HEK293 (cell line): ENCODE results near the gene PIGM.

ENCODE experiments used
- CTCF ChIA-PET: fragments of 350-600 bp; formaldehyde crosslinking; extraction: SDS; loops from one replicate; lab custom pipeline; 2021; ENCODE audit warnings: antibody characterized with exemption; lab: Yijun Ruan, JAX
- POLR2A ChIA-PET: fragments of 300-600 bp; formaldehyde crosslinking; extraction: SDS; loops from one replicate; lab custom pipeline; 2020; ENCODE audit warnings: antibody characterized with exemption, inconsistent platforms; lab: Yijun Ruan, JAX
- H3K27ac ChIP-seq: fragments of 200-500 bp; sonication (Bioruptor generic); 2 replicates; pipeline ENCODE4 v1.5.1; 2014; ENCODE audit warnings: low read depth, low read length, control low read depth, inconsistent platforms; ENCODE audit errors: extremely low read depth
- H3K36me3 ChIP-seq, 2 experiments: fragments of 200-500 bp in 1 of 2; sonication (Bioruptor generic) in 1 of 2; 1 replicate in 1 of 2; 2 replicates in 1 of 2; pipeline ENCODE4 v1.5.1; 2014 to 2017; ENCODE audit warnings: inconsistent platforms in 2 of 2, low read length in 2 of 2; ENCODE audit not compliant: control insufficient read depth in 2 of 2, insufficient read depth in 1 of 2
- H3K4me1 ChIP-seq: fragments of 200-500 bp; sonication (Bioruptor generic); 2 replicates; pipeline ENCODE4 v1.5.1; 2014; ENCODE audit warnings: mild to moderate bottlenecking, low read length, inconsistent platforms; ENCODE audit not compliant: control insufficient read depth, insufficient read depth
- H3K4me3 ChIP-seq: 2 replicates; pipeline ENCODE4 v1.5.1; 2011; ENCODE audit warnings: low read depth, mild to moderate bottlenecking, control low read depth, low read length, moderate library complexity
- H3K9me3 ChIP-seq: fragments of 200-500 bp; sonication (Bioruptor generic); 2 replicates; pipeline ENCODE4 v1.5.1; 2014; ENCODE audit warnings: low read depth, low read length, inconsistent platforms; ENCODE audit not compliant: control insufficient read depth, insufficient read depth
- BCL11B ChIP-seq: fragments of 450-650 bp; formaldehyde crosslinking; IDR thresholded peaks from 2 replicates; pipeline ENCODE4 v1.5.1; 2016; ENCODE audit warnings: low read depth, missing biosample characterization, missing genetic modification characterization
- GLIS2 ChIP-seq: fragments of 450-650 bp; formaldehyde crosslinking; IDR thresholded peaks from 2 replicates; pipeline ENCODE4 v1.5.1; 2016; ENCODE audit warnings: missing biosample characterization, missing genetic modification characterization
- IKZF3 ChIP-seq: fragments of 450-650 bp; IDR thresholded peaks from 2 replicates; pipeline ENCODE4 v1.5.0; 2018; ENCODE audit warnings: missing biosample characterization, mild to moderate bottlenecking, missing genetic modification characterization, moderate library complexity
- ZBTB20 ChIP-seq: fragments of 450-650 bp; formaldehyde crosslinking; IDR thresholded peaks from 2 replicates; pipeline ENCODE4 v1.5.1; 2016; ENCODE audit warnings: missing biosample characterization, missing genetic modification characterization
- ZBTB8A ChIP-seq: fragments of 450-650 bp; formaldehyde crosslinking; IDR thresholded peaks from 2 replicates; pipeline ENCODE4 v1.5.1; 2016; ENCODE audit warnings: missing biosample characterization, missing genetic modification characterization
- ZIC2 ChIP-seq: fragments of 450-650 bp; formaldehyde crosslinking; IDR thresholded peaks from 2 replicates; pipeline ENCODE4 v1.5.1; 2016; ENCODE audit warnings: missing biosample characterization, missing genetic modification characterization
- ZNF174 ChIP-seq: fragments of 450-650 bp; formaldehyde crosslinking; IDR thresholded peaks from 2 replicates; pipeline ENCODE4 v1.5.0; 2017; ENCODE audit warnings: missing biosample characterization, mild to moderate bottlenecking, missing genetic modification characterization
- ZNF266 ChIP-seq: fragments of 450-650 bp; formaldehyde crosslinking; IDR thresholded peaks from 2 replicates; pipeline ENCODE4 v1.5.1; 2016; ENCODE audit warnings: missing biosample characterization, missing genetic modification characterization, low read depth
- ZNF548 ChIP-seq: fragments of 450-650 bp; formaldehyde crosslinking; IDR thresholded peaks from 2 replicates; pipeline ENCODE4 v1.5.1; 2016; ENCODE audit warnings: missing biosample characterization, missing genetic modification characterization
- ZNF776 ChIP-seq: fragments of 450-650 bp; formaldehyde crosslinking; IDR thresholded peaks from 2 replicates; pipeline ENCODE4 v1.5.0; 2017; ENCODE audit warnings: missing biosample characterization, missing genetic modification characterization, borderline replicate concordance
- ZNF777 ChIP-seq: fragments of 450-650 bp; formaldehyde crosslinking; IDR thresholded peaks from 2 replicates; pipeline ENCODE4 v1.5.1; 2017; ENCODE audit warnings: missing biosample characterization, missing genetic modification characterization, borderline replicate concordance
- ZNF785 ChIP-seq: fragments of 450-650 bp; formaldehyde crosslinking; IDR thresholded peaks from 2 replicates; pipeline ENCODE4 v1.5.1; 2016; ENCODE audit warnings: missing biosample characterization, missing genetic modification characterization
- TF ChIP-seq, protein P1 (sequence below): fragments of 450-650 bp; formaldehyde crosslinking; IDR thresholded peaks from 2 replicates; pipeline ENCODE4 v1.5.1; 2016; ENCODE audit warnings: missing biosample characterization, missing genetic modification characterization
- TF ChIP-seq, protein P2 (sequence below): fragments of 450-650 bp; formaldehyde crosslinking; IDR thresholded peaks from 2 replicates; pipeline ENCODE4 v1.5.1; 2016; ENCODE audit warnings: missing biosample characterization, missing genetic modification characterization
- TF ChIP-seq, protein P3 (sequence below): fragments of 450-650 bp; formaldehyde crosslinking; IDR thresholded peaks from 2 replicates; pipeline ENCODE4 v1.5.1; 2016; ENCODE audit warnings: missing biosample characterization, missing genetic modification characterization, borderline replicate concordance
- TF ChIP-seq, protein P4 (sequence below): fragments of 450-650 bp; formaldehyde crosslinking; IDR thresholded peaks from 2 replicates; pipeline ENCODE4 v1.5.1; 2016; ENCODE audit warnings: missing biosample characterization, missing genetic modification characterization

Gene PIGM

DNA sequence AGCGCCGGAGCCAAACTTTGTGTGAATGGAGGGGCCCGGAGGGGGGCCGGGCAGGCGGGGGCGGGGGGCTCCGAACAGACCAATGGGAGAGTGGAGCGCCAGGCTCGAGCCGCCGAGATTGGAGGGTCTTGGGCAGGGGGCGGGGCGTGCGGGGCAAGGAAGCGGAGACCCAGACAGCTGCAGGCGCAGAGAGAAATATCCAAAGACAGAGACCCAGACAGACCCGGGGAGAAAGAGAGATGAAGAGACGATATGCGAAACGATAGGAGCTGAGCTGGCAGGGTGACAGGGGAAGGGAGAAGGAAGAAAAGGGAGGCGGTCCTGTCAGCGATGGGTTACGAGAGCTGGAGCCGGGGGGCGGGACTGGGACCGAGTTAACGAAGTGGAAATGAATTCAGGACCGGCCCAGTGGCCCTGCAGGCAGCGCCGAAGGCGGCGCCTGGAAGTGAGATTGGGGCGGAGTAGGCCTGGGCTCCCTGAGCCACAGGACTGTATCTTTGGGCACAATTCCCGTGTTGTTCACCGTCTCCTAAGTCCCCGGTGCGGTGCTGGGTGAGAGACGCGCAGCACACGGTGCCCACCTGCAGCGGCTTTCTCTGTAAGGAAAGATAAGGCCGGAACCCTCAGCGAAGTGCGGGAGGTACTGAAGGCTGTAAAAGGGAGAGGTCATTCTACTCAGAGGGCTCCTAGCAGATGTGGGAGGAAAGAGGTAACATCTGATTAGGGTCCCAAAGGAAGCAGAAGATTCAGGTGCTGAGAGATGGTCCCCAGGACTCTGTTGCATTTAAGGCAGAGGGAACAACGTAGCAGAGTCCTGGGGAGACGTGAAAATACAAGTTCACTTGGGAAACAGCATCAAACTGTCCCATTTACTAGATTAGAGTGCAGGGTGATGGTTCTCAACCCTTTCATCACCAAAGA is 38.7 kb upstream of the PIGM start (continued):
- TF ChIP-seq, protein P1, sequence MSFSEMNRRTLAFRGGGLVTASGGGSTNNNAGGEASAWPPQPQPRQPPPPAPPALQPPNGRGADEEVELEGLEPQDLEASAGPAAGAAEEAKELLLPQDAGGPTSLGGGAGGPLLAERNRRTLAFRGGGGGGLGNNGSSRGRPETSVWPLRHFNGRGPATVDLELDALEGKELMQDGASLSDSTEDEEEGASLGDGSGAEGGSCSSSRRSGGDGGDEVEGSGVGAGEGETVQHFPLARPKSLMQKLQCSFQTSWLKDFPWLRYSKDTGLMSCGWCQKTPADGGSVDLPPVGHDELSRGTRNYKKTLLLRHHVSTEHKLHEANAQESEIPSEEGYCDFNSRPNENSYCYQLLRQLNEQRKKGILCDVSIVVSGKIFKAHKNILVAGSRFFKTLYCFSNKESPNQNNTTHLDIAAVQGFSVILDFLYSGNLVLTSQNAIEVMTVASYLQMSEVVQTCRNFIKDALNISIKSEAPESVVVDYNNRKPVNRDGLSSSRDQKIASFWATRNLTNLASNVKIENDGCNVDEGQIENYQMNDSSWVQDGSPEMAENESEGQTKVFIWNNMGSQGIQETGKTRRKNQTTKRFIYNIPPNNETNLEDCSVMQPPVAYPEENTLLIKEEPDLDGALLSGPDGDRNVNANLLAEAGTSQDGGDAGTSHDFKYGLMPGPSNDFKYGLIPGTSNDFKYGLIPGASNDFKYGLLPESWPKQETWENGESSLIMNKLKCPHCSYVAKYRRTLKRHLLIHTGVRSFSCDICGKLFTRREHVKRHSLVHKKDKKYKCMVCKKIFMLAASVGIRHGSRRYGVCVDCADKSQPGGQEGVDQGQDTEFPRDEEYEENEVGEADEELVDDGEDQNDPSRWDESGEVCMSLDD: no peak
- no peak for TF ChIP-seq ZNF776
- TF ChIP-seq, protein P2, sequence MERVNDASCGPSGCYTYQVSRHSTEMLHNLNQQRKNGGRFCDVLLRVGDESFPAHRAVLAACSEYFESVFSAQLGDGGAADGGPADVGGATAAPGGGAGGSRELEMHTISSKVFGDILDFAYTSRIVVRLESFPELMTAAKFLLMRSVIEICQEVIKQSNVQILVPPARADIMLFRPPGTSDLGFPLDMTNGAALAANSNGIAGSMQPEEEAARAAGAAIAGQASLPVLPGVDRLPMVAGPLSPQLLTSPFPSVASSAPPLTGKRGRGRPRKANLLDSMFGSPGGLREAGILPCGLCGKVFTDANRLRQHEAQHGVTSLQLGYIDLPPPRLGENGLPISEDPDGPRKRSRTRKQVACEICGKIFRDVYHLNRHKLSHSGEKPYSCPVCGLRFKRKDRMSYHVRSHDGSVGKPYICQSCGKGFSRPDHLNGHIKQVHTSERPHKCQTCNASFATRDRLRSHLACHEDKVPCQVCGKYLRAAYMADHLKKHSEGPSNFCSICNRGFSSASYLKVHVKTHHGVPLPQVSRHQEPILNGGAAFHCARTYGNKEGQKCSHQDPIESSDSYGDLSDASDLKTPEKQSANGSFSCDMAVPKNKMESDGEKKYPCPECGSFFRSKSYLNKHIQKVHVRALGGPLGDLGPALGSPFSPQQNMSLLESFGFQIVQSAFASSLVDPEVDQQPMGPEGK (tag by site-specific recombination): peak; percentile 74
- no peak for TF ChIP-seq ZBTB20 (tag by site-specific recombination)
- no peak for TF ChIP-seq BCL11B (tag by site-specific recombination)
- TF ChIP-seq, protein P3, sequence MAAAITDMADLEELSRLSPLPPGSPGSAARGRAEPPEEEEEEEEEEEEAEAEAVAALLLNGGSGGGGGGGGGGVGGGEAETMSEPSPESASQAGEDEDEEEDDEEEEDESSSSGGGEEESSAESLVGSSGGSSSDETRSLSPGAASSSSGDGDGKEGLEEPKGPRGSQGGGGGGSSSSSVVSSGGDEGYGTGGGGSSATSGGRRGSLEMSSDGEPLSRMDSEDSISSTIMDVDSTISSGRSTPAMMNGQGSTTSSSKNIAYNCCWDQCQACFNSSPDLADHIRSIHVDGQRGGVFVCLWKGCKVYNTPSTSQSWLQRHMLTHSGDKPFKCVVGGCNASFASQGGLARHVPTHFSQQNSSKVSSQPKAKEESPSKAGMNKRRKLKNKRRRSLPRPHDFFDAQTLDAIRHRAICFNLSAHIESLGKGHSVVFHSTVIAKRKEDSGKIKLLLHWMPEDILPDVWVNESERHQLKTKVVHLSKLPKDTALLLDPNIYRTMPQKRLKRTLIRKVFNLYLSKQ: no peak
- no peak for TF ChIP-seq ZNF785 (tag by site-specific recombination)
- no peak for TF ChIP-seq ZNF548
- TF ChIP-seq ZBTB8A: no peak
- no peak for TF ChIP-seq ZNF174 (tag by site-specific recombination)
- TF ChIP-seq, all 188 proteins: peak for 12

DNA sequence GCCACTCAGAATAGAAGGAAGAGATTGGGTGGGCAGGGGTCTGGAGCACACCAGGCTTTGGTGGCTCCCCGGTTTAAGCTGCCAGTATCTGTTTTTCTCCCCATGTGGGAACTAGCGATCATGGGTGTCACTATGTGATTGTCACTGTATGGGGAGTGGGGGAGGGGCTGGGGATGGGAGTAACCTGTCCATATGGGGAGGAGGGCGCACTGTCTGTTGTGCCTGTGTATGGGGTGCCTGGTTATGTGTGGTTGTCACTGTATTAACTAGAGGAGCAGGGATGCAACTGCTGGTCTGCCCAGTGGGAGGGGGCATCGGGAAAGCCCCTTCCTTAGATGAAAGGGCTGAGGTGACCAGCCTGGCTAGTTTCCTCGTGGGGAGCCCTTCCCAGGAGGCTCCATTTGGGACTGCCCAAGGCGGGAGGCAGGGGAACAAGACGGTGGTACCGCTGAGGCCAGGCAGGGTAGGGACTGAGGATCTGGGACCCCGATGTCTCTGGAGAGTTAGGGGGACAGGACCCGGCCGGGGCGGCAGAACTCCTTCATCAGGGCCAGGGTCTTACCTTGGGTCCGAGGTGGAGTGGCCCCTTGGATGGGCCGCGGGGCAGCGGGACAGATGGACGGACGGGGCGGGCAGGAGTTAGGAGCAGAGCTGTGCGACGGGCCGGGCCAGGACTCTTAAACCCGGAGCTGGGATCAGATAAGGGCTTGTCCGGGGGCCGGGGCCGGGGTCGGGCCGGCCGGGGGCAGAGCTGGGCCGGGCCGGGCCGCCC is 37.9 kb upstream of the PIGM start, which contains the start of gene KCNJ10:
TSS of gene KCNJ10 (minus strand) at position 701 of the 772 bp plus-strand sequence. CDS start 27,628 bp downstream, outside the sequence.
- 0 out of 2 replicates have a peak, but pooled peaks have one; percentile 13 for TF ChIP-seq ZIC2 (tag by site-specific recombination)
- TF ChIP-seq, protein P4, sequence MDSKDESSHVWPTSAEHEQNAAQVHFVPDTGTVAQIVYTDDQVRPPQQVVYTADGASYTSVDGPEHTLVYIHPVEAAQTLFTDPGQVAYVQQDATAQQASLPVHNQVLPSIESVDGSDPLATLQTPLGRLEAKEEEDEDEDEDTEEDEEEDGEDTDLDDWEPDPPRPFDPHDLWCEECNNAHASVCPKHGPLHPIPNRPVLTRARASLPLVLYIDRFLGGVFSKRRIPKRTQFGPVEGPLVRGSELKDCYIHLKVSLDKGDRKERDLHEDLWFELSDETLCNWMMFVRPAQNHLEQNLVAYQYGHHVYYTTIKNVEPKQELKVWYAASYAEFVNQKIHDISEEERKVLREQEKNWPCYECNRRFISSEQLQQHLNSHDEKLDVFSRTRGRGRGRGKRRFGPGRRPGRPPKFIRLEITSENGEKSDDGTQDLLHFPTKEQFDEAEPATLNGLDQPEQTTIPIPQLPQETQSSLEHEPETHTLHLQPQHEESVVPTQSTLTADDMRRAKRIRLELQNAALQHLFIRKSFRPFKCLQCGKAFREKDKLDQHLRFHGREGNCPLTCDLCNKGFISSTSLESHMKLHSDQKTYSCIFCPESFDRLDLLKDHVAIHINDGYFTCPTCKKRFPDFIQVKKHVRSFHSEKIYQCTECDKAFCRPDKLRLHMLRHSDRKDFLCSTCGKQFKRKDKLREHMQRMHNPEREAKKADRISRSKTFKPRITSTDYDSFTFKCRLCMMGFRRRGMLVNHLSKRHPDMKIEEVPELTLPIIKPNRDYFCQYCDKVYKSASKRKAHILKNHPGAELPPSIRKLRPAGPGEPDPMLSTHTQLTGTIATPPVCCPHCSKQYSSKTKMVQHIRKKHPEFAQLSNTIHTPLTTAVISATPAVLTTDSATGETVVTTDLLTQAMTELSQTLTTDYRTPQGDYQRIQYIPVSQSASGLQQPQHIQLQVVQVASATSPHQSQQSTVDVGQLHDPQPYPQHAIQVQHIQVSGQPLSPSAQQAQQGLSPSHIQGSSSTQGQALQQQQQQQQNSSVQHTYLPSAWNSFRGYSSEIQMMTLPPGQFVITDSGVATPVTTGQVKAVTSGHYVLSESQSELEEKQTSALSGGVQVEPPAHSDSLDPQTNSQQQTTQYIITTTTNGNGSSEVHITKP: peak; percentile 48; the same call in 1 of the 2 replicates
- peak; percentile 80; the same call in 1 of the 2 replicates for TF ChIP-seq ZNF777 (tag by site-specific recombination)
- peak; percentile 49 for TF ChIP-seq GLIS2 (tag by site-specific recombination)
- TF ChIP-seq IKZF3: no peak
- no peak for TF ChIP-seq ZNF266 (tag by site-specific recombination)
- H3K27ac ChIP-seq: no peak within 1 kb of the TSS
- no peaks in the 10 kb centered on the region; the same call in 1 of the 2 replicates for H3K4me1 ChIP-seq
- no peaks in the 10 kb centered on the region for H3K36me3 ChIP-seq
- ChIA-PET CTCF (interaction anchor here (1.1 to 10.3 kb wide), 5 partner anchors 9 to 18 kb away, joined by 6 to 123 read pairs (median 9); no protein-coding TSS in a partner anchor), POLR2A (no interaction called here)
- H3K9me3 ChIP-seq: no peaks in the 10 kb centered on the region
- H3K4me3 ChIP-seq: peak within 1 kb of the TSS; percentile 56
